Suprapubic skin (tissue), 4 donors: ENCODE results near the gene PDCD4. TPM values are rescaled to one million over a fixed set of nuclear protein-coding genes. Genes with fewer than 3 reads are reported as not detected.

Experiments
- DNase-seq, 2 donors: peaks; one replicate each; pipeline ENCODE4 v3.0.0-alpha.2; 2019; ENCODE audit warnings: low spot score in 2 of 2
- H3K27ac ChIP-seq: fragments of 200-600 bp; sonication (generic); one replicate; pipeline ENCODE4 v1.5.1; 2019
- H3K27me3 ChIP-seq: fragments of 200-600 bp; sonication (generic); one replicate; pipeline ENCODE4 v1.5.1; 2019
- H3K36me3 ChIP-seq: fragments of 200-600 bp; sonication (generic); one replicate; pipeline ENCODE4 v1.5.1; 2019
- H3K4me1 ChIP-seq: fragments of 200-600 bp; sonication (generic); one replicate; pipeline ENCODE4 v1.5.1; 2019
- H3K4me3 ChIP-seq: fragments of 200-600 bp; sonication (generic); one replicate; pipeline ENCODE4 v1.5.1; 2019; ENCODE audit warnings: mild to moderate bottlenecking
- H3K9me3 ChIP-seq: fragments of 200-600 bp; sonication (generic); one replicate; pipeline ENCODE4 v1.5.1; 2019
- EP300 ChIP-seq: sonication (generic); formaldehyde crosslinking; IDR thresholded peaks from one replicate; pipeline ENCODE4 v1.6.1; 2017; ENCODE audit warnings: antibody characterized with exemption
- POLR2A ChIP-seq, 2 donors: fragments of 450-650 bp; IDR thresholded peaks; one replicate each; pipeline ENCODE4 v1.6.1; 2017; ENCODE audit warnings: antibody characterized with exemption in 2 of 2, mild to moderate bottlenecking in 2 of 2, moderate library complexity in 2 of 2
- POLR2AphosphoS5 ChIP-seq, 3 donors: sonication (generic); formaldehyde crosslinking; IDR thresholded peaks; one replicate each; pipeline ENCODE4 v1.6.1; 2017; ENCODE audit warnings: antibody characterized with exemption in 3 of 3
- WGBS: methylation state at CpG from one replicate; pipeline ENCODE4 v1.1.5; 2018; 5-methylcytosine and 5-hydroxymethylcytosine counted together
- total RNA-seq, 4 donors: library from RNA; depleted of rRNA; stranded (reverse); fragments of >200 nt; gene quantifications; one replicate each; pipeline ENCODE4 v1.1.0, GENCODE V29; 2016
- TF ChIP-seq, protein P1 (sequence below), 2 donors: fragments of 200-600 bp in 1 of 2; fragments of 450-650 bp in 1 of 2; sonication (generic) in 1 of 2; IDR thresholded peaks; one replicate each; pipeline ENCODE4 v1.5.1; 2016 to 2019; ENCODE audit warnings: antibody characterized with exemption in 2 of 2, mild to moderate bottlenecking in 1 of 2, moderate library complexity in 1 of 2

The PDCD4 gene
- total RNA-seq, 4 donors from 2014 or later, result 243 to 594 (median 293) TPM

DNA sequence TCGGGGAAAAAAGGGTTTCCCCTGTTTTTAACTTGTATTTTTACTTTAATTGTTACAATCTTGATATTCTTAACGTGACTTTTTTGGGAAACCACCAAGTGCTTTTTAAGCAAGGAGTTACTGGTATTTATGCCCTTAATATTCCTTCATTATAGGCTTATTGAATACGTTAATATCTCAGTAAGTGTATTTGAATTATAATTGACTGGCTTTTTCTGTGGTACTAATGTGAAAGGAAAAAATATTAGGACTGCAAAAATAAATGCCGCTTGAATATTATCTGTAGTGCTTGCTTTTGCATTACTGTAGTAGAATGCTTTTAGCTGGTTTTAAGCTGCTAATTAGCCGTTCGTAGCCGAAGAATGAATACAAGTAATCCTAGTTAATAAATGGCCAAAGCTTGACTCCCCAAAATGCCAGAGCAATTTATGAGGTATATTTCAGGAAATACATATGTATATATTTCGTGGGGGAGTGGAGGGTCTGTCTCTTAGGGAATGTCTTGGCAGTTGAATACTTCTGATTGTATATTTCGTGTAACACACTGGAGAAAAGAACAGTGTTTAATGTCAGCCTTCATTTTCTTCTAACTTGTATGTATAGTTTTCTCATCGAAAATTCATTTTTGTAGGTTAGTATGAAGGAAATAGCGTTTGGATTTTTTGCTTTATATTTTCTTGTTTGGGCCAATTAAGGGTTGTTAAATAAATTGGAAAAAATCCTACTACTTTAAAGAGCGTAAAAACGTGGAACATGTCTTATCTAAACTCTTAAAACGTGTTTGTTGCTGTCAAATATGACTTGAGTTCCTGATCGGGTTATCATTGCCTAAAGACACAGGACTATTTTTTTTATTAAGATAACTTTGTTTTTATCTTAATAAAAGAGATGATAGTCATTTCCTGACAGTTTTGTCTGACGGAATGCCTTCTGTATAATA, 1.5 kb downstream of the PDCD4 start:
- TF ChIP-seq EP300, result no peak
- TF ChIP-seq, protein P1, sequence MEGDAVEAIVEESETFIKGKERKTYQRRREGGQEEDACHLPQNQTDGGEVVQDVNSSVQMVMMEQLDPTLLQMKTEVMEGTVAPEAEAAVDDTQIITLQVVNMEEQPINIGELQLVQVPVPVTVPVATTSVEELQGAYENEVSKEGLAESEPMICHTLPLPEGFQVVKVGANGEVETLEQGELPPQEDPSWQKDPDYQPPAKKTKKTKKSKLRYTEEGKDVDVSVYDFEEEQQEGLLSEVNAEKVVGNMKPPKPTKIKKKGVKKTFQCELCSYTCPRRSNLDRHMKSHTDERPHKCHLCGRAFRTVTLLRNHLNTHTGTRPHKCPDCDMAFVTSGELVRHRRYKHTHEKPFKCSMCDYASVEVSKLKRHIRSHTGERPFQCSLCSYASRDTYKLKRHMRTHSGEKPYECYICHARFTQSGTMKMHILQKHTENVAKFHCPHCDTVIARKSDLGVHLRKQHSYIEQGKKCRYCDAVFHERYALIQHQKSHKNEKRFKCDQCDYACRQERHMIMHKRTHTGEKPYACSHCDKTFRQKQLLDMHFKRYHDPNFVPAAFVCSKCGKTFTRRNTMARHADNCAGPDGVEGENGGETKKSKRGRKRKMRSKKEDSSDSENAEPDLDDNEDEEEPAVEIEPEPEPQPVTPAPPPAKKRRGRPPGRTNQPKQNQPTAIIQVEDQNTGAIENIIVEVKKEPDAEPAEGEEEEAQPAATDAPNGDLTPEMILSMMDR (IDR thresholded peaks at IDR 0.05), result no peak
- TF ChIP-seq POLR2AphosphoS5 (IDR thresholded peaks at IDR 0.05), result no peak
- no peak for TF ChIP-seq POLR2A (IDR thresholded peaks at IDR 0.05)
- no peak for DNase-seq
- H3K9me3 ChIP-seq, result no peaks in the 10 kb centered on the region
- peak overlapping the region; percentile 98 for H3K27ac ChIP-seq
- no peaks in the 10 kb centered on the region for H3K27me3 ChIP-seq
- WGBS, result 1% methylated on average over 16 of the region's 16 CpGs
- peaks cover 7% of the 10 kb centered on the region for H3K36me3 ChIP-seq
- peaks cover 57% of the 10 kb centered on the region for H3K4me1 ChIP-seq
- H3K4me3 ChIP-seq, result peak overlapping the region; percentile 87

DNA sequence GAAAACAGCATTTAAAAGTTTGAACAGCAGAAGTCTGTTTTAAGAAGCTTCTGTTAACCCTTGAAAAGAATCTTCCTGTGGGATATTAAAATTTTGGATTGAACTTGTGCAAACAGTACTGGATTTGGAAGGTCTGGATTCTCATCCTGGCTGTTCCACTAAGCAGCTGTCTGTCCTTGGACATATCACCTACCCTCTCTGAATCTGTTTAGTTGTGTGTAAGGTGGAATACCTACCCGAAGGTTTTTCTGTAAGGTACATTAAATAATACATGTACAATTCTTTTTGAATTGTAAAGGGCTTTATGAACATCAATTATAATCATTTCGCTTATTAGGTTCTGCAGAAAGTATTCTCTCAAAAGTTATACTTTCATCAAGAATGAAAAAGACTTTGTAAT, 2.2 kb downstream of the PDCD4 start:
- no peak for DNase-seq
- H3K4me3 ChIP-seq, result peak overlapping the region; percentile 87
- peaks cover 56% of the 10 kb centered on the region for H3K4me1 ChIP-seq
- H3K27me3 ChIP-seq, result no peaks in the 10 kb centered on the region
- 31% methylated on average over 2 of the region's 2 CpGs for WGBS
- H3K9me3 ChIP-seq, result no peaks in the 10 kb centered on the region
- peak overlapping the region; percentile 98 for H3K27ac ChIP-seq
- TF ChIP-seq, protein P1 (IDR thresholded peaks at IDR 0.05), result no peak
- TF ChIP-seq EP300 (no peak), POLR2A (IDR thresholded peaks at IDR 0.05) (no peak), POLR2AphosphoS5 (IDR thresholded peaks at IDR 0.05) (no peak)
- H3K36me3 ChIP-seq, result peaks cover 11% of the 10 kb centered on the region

DNA sequence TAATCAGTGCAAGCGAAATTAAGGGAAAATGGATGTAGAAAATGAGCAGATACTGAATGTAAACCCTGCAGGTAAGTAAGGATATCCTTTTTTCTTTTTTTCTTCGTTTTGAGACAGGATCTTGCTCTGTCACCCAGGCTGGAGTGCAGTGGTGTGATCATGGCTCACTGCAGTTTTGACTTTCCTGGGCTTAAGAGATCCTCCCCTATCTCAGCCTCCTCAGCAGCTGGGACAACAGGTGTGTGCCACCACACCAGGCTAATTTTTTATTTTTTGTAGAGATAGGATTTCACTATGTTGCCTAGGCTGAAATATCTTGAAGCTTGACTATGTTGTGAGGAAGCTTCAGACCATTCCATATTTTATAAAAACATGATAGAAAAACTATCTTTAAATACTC, 4.3 kb downstream of the PDCD4 start:
- 66% methylated on average over 2 of the region's 2 CpGs for WGBS
- H3K4me3 ChIP-seq, result peak overlapping the region; percentile 87

DNA sequence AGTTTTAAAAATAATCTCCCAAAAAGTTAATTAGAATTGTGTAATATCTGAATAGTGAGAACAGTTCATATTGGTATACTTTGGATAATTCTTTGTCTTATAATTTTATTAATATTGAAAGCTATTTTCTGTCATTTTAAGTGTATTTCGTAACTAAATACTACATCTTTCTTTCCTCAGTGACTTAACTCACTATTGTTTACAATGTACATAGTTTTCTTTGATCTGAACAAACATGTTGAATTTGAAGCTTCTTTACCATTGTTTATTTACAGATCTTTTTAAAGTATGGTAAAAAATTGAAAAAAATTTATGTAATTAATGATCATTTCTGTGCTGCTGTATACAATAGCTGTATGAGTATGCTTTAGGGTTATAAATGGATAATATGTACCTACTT, 5.1 kb downstream of the PDCD4 start:
- WGBS, result 95% methylated on average over 1 of the region's 1 CpG
- no peaks in the 10 kb centered on the region for H3K9me3 ChIP-seq
- no peaks in the 10 kb centered on the region for H3K27me3 ChIP-seq
- no peak for TF ChIP-seq POLR2AphosphoS5 (IDR thresholded peaks at IDR 0.05)
- TF ChIP-seq POLR2A (IDR thresholded peaks at IDR 0.05), result no peak
- H3K4me3 ChIP-seq, result peak overlapping the region; percentile 11
- peaks cover 33% of the 10 kb centered on the region for H3K36me3 ChIP-seq
- H3K4me1 ChIP-seq, result peaks cover 55% of the 10 kb centered on the region
- no peak overlapping the region for H3K27ac ChIP-seq
- DNase-seq, result no peak

More for the DNA sequence above, 4.3 kb downstream of the PDCD4 start:
- H3K9me3 ChIP-seq, result no peaks in the 10 kb centered on the region
- peaks cover 54% of the 10 kb centered on the region for H3K4me1 ChIP-seq
- peaks cover 25% of the 10 kb centered on the region for H3K36me3 ChIP-seq
- H3K27ac ChIP-seq, result no peak overlapping the region
- H3K27me3 ChIP-seq, result no peaks in the 10 kb centered on the region
- no peak for TF ChIP-seq POLR2A (IDR thresholded peaks at IDR 0.05)
- no peak for TF ChIP-seq EP300
- TF ChIP-seq POLR2AphosphoS5 (IDR thresholded peaks at IDR 0.05), result no peak
- TF ChIP-seq, protein P1 (IDR thresholded peaks at IDR 0.05), result no peak
- no peak for DNase-seq

DNA sequence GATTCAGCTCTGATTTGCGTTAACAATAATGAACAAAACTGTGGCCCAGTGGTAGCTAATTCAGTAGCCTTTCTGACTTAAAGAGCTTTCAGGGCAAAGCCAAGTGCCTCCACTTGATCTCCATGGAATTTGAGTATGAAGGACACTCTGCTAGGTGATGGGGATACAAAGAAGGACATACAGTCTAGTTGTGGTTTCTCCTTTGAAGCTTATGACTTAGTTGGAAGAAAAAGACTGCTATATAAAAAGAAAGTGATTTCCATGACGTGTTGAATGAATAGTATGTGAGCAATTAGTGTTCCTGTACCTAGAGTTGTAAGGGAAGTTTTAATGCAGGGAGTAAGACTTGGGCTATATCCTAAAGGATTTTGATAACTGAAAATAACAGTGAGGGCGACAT, 8.3 kb downstream of the PDCD4 start:
- WGBS, result 72% methylated on average over 3 of the region's 3 CpGs
- DNase-seq, result no peak
- H3K4me1 ChIP-seq, result peaks cover 53% of the 10 kb centered on the region
- H3K4me3 ChIP-seq, result no peak overlapping the region
- peaks cover 65% of the 10 kb centered on the region for H3K36me3 ChIP-seq
- H3K9me3 ChIP-seq, result no peaks in the 10 kb centered on the region
- H3K27me3 ChIP-seq, result no peaks in the 10 kb centered on the region
- H3K27ac ChIP-seq, result no peak overlapping the region
- TF ChIP-seq EP300, result no peak
- no peak for TF ChIP-seq POLR2A (IDR thresholded peaks at IDR 0.05)
- no peak for TF ChIP-seq POLR2AphosphoS5 (IDR thresholded peaks at IDR 0.05)
- TF ChIP-seq, protein P1 (IDR thresholded peaks at IDR 0.05), result no peak
